ENCODE results near the gene TIGD6.

GRCh38 chr5:150000990-150001659 is 671 bp upstream of the TIGD6 start:
- TF ChIP-seq EZH2 (IDR thresholded peaks at IDR 0.05; ENCODE audit: borderline replicate concordance, low read length) (no peak), CTCF (conservative IDR thresholded peaks at IDR 0.05 in 1 of 2, IDR thresholded peaks at IDR 0.05 in 1 of 2; ENCODE audit: extremely low read depth in 1 of 2, insufficient read depth in 1 of 2, low read depth in 1 of 2, low read length in 2 of 2) (no peak)
